ENCODE results near the gene TADA1.

GRCh38 chr1:166819974-166820373, 56.1 kb downstream of the TADA1 start:
- no peak for TF ChIP-seq CTCF (IDR thresholded peaks at IDR 0.05)
- TF ChIP-seq POLR2A (IDR thresholded peaks at IDR 0.05) = no peak

All from esophagus squamous epithelium (tissue), 4 donors.